Amniotic epithelial cell (primary cell): ENCODE data around the gene ARFGAP3.
A peak's percentile ranks its signal among the peaks of the same experiment; 100 is the strongest.

Experiments used
- DNase-seq: peaks from one replicate; pipeline ENCODE4 v3.0.0-alpha.2; 2010; ENCODE audit warnings: low read depth

The ARFGAP3 gene, protein sequence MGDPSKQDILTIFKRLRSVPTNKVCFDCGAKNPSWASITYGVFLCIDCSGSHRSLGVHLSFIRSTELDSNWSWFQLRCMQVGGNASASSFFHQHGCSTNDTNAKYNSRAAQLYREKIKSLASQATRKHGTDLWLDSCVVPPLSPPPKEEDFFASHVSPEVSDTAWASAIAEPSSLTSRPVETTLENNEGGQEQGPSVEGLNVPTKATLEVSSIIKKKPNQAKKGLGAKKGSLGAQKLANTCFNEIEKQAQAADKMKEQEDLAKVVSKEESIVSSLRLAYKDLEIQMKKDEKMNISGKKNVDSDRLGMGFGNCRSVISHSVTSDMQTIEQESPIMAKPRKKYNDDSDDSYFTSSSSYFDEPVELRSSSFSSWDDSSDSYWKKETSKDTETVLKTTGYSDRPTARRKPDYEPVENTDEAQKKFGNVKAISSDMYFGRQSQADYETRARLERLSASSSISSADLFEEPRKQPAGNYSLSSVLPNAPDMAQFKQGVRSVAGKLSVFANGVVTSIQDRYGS

DNA sequence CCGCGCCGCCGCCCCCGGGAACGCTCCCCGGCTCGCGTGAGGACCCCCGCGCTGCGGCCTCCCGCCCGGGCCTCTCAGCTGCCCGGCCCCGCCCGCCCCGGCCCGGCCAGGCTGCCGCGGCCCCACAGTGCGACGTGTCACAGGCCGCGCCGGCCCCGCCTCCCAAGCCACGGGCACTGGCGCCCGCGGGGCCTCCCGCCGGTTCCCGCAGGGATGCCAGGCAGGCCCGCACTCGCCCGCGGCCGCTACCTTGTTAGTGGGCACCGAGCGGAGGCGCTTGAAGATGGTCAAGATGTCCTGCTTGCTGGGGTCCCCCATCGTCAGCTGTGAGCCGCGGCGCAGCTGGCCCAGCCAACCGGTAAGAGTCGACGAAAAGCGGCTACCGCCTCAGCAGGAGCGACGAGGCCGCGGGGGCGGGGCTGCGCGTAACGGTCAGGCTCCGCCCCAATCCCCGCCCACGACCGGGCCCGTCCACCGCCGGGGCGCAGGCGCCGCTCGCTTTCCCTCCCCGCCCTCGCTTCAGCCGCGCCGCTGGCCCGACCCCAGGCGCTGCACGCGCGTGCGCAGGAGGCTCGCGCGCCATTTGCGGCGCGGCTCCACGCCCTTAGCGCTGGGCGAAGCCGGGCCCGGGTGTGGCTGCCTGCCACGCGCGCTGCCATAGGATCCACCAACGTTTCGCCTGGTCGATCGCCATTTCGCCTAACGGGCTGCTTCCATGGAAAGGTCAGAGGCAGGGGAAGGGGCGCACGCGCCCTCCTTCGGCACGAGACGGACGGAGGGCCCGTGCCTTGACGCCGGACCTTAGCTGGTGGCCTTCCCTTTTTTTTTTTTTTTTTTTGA, at the start of gene ARFGAP3:
Gene ARFGAP3, minus strand, starts transcription at position 409 of the 840 bp plus-strand sequence. Its CDS starts 91 bp downstream, at position 318.
- peak; percentile 86 for DNase-seq

DNA sequence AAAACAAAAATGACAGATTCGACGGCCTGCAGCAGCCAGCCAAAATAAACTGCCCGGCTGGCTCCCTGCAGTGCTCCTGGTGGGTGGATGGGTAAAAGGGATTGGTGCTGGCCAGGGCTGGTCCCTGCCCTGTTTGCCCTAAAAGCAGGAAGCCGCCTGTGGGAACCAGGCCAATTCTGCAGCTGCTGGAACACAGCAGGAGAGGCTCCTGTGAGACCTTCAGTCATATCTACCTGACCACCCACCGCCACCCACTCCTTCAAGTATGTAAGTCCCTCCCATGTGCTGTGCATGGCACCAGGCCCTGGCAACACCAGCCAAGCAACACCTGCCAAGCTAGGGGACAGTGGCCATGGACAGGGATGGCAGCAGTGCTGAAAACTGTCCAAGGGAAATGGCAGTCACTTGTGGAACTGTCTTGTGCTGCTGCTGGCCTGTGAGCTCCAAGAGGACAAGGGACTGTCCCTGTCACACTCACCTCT, 48.7 kb upstream of the ARFGAP3 start:
- no peak for DNase-seq

DNA sequence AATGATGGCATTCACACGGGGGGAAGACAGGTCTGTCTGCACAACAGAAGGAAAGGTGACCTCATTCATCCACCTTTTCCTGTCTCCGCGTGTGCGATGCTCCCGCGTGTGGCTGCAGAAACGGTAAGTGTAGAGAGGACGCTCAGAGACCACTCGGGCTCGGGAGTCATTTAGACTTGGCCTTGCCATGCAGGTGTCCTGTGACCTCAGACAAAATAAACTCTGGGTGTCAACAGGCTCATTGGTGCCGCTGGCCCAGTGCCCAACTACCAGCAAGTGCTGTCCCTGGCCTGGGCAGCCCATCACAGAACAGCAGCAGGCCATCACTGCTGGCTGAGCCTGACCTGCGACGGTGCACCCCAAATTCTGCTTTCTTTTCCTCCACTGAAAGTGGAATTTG, 48.1 kb upstream of the ARFGAP3 start:
- DNase-seq: no peak

DNA sequence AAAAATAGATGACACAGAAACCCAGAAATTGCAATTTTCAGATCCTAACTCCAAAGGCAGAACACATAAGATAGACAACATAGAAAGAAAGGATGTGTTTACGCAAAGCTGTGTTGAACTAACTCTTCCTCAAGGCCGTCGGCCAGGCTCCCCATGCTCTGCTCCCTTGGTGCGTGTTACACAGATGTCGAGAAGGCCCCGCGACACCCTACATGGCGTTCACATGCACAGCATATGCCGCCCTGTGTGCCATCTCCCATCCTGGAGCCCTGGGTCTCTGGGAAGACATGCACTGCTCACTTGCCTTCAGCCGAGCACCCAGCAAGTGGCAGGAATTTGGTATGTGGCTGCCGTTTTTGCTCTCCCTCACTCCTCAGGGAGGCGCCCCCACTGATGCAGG, 47.0 kb upstream of the ARFGAP3 start:
- no peak for DNase-seq

DNA sequence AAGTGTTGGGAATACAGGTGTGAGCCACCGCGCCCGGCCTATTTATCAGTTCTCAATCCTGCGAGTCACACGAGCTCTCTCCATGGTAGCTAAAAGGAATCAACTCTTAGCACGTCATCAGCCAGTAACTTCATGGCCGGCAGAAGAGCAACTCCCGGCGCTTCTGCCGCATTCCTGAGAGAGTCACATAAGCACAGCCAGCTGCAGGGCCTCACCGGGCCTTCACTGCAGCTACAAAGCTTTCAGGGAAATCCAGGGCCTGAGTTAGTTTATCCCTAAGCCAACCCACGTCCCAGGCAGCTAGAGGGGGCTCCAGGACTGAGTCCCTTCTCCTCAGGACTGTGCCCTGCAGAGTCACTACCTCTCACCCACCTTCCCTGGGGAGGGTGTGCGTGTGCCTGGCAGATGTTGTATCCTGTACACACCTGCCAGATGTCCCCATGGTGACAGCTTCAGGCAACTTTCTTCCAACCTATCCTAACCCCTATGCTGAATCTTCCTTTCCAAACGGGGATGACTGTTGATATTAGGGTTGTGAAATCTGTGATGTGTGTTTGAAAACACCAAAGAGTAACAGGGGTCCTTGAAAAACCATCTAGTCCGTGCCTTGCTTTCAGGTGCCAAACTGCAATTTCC, 45.9 kb upstream of the ARFGAP3 start:
- peak; percentile 85 for DNase-seq

DNA sequence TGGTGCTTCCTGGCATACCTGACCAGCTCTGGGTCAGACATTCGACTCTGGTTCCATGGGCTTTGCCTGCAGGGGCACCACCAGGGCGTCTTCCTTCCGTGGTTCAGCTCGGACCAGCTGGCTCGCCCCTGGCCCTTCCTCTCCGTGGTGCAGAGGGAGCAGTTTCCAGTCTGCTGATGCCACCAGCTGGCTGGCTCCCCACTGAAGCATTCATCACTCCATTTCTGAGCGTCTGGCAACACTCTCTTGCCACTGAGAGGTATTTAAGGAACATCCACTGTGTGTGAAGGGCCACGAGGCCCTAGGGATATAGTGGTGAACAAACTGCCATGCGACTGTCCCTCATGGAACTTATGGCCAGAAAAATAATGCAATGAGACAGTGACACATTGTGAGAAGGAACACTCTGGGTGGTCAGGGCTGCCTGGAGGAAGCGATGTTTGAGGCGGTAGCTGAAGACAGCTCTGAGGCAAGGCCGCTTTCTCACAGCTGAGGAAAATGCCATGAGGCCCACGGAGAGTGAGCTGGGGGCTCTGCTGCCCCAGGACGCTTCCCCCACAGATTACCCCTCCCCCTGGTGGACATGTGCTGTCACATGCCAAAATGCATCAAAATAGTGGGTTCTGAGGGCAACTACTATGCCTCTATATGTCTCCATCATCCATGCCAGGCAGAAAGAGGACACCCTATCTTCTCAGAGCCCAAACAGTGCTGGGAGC, 44.9 kb upstream of the ARFGAP3 start:
- no peak for DNase-seq

DNA sequence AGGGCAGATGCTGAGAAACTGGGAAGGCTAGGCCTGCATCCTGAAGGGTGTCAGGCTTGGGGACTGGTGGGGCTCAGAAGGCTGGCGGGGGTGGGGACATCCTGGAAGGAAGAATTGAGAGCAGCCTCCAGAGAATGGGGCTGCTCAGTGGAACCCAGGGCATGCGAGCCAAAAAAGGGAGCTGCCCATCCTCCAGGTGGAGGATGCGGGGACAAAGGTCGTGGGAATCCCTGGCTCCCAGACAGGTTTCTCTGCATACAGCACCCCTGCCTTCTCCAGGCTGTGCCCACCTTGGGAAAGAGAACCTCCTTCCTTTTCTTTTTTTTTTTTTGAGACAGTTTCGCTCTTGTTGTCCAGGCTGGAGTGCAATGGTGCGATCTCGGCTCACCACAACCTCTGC, 40.9 kb upstream of the ARFGAP3 start:
- no peak for DNase-seq

DNA sequence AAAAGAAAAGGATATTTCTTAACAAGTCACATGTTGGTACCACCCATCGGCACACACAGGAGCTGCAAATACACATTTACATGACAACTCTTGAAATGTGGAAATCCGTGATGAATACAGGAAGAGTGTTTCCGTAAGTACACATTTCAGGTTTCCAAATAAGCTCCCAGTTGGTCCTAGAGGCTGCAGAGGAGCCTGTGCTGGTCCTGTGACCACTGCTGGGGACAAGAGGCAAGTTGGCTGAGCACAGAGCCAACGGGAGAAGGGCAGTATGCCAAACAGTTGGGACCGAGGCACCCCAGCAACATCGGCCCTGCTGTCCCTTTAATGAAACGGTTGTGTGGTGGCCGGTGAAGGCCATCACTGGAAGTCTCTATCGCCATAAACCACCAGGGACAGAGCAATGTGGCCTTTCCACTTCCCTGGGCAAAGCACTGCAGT, 38.5 kb upstream of the ARFGAP3 start:
- no peak for DNase-seq

DNA sequence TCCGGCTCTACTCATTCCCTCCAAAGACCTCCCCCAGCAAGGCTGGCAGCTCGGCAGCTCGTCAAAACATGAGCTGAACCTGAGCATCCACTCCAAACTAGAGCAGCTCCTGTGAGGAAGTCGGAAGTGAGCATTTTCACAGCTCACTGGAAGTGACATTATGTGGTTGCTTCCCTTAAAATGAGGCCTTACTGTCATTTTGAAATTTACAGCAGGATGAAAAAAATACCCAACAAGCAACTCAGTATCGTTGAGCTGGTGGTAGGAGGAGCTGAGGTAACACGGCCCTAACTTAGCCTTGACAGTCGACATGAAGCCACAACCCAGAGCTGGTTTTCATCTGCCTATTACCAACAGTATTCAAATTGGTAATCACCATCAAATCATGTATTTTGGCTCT, 38.0 kb upstream of the ARFGAP3 start:
- DNase-seq: peak; percentile 54

DNA sequence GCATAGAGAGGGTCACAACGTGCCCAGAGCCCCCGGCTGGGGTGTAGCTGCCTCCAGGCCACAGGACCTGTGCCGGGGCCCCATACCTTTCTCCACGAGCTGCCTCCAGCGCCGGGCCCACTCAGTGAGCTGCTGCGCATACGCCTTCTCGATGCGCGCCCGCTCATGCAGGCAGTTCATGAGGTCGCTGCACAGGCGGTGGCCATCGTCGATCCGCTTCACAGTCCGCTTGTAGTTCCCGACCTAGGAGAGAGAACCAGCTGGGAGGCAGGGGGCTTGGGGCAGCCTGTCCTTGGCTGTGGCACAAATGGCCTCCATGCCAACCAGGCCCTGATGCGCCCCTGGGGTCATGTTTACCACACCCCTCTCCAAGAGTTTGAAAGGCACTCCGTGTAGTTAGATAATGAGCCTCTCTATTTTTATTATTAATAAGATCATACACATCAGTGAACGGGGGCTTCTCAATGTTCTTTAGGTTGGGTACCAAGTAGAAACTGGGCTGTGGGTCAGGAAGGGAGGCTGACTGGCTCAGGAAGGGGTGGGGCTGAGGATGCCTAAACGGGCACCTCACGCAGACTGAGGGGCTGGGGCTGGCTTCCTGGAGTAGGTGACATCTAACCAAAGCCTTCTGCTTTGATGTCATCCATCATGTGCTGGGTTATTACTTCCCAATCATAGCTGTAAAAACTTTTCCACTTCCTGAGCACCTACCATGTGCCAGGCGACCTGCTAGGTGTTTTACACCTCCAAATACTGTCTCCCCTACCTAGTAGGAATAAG, 36.5 kb upstream of the ARFGAP3 start:
- DNase-seq: no peak

DNA sequence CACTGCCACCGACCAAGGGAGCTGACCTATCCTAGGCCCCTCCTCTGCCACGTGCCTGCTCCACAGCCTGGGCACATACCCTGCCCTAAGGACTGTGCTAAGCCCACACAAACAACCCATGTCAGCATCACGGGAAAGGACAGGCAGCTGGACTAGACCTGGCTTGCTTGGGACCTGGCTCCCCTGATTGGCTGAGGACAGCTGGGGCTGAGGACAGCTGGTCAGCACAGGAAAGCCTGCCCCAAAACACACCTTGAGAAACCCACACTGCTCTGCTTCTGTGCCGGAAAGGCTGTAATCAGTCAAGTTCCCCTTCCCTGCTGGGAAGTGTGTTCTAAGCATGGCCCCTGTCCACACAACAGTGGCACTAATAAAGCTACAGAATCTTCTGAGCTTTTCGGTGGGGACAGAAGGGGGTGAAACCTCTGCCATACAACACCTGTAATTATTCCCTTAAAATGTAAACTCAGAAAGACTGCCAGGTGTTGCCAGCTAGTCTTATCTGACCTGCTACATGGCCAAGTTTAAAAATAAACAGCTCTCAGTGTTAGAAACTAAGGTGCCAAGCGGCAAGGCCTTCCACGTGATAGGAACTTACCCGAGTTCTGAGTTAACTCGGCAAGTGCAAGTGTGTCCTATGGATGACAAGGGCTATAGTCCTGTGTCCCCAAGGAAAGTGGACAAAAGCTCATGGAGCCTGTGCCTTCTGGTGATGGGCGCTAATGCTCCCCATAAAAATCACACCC, 35.7 kb upstream of the ARFGAP3 start:
- DNase-seq: no peak

DNA sequence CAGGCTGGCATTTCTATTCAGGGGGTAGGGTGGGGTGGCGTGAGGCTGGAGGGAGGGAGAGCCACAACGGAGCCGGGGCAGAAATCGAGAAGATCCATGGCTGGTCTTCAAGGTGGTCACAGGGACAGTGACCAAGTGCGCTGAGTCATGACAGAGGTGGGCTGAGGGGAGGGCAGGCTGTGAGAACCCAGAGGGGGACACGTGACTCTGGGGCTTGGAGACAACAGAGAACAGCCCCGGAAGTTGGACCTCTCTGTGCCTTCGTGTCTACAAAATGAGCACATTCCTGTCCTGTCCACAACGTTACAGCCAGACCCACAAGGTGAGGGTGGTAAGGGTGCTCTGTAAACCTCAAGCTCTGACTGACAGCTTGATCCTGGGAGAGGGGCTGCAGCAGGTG, 35.1 kb upstream of the ARFGAP3 start:
- DNase-seq: no peak

DNA sequence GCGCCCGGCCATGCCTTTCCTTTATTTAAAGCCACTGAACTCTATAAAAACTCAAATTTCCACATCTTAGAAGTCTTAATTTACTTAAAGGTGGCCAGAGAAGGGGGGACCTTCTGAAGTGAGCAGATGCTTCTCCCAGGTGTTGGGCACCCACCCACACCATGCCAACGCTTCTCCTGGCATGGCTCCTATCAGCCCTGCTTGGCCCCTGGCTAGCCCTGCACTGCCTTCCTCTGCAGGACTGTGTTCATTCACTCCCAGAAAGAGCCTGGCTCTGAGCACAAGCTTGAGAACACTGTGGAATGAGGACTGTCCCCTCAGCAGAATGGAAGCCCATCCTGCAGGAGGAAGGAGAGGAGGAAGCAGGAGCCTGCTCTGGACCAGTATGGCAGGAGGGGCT, 34.6 kb upstream of the ARFGAP3 start:
- DNase-seq: no peak

DNA sequence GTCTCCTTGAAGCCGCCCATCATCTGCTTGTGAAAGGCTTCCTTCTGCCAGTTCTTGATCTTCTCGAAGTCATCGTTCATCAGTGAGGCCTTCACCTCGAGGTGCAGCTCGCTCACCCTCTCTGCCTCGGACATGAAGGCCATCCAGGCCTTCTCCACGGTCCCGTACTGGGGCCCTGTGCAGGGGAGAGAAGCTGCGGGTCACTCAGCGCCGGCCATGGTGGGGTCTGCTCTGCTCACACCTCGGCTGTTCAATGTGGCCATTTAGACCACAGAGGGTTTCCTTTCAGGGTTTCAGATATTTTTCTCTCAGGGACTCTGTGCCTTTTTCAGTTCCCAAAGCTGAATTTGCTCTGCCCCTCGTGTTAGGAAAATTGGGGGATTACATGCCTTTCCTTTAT, 33.9 kb upstream of the ARFGAP3 start:
- DNase-seq: no peak

DNA sequence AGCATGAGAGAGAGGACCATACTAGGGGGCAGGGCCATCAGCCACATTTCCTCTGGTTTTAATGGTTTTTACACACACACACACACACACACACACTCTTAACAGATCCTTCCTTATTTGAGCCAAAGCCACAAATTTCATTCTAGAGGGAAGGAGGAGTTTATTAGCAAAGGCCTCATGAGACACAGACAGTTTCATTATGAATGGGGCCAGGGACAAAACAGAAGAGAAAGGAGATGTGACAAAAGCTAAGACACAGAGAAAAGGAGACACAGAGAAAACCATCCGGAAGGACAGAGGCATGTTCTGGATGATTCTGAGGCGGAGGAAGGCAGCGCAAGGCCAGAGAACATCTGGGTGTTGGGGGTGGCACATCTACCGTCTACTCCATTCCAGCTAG, 32.2 kb upstream of the ARFGAP3 start:
- DNase-seq: no peak

DNA sequence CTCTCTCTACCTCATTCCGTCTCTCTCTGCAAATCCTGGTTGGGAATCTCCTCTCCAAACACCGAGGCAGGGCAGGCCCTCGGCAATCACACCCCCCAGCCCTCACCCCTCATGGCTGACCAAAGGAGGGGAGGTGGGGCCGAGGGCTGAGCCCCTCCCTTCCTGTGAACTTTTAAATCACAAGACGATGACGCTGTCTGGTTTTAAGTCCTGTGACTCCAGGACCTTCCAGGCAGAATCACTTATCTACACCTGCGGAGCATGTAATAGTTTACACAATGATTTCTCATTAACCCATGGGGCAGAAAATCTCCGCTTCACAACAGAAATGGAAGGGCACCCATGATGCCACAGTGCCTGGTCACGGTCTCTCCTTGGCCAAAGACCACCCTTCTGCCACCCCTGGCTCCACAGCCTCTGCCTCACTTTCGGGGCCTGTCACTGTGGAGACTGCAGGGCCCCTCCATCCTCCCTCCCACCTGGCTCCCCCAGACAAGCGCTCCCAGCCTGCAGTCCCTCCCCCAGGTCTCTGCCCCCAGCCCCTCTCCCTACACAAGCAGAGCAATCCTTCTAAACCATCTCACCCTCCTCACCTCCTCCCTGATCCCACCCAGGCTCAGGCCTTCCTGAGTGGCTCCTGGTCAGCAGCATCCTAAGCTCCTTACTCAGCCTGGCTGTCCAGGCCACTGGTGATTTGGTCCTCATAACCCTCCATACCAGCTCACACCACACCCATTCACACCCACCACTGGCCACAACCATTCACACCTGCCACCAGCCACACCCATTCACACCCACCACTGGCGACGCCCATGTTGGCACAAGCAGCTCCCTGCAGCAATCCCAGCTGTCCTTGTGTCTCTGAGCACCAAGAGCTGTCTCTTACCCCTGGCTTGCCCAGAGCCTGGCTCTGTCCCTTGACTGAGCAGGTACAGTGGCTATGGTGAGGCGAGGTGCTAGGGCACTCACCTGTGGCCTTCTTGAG, 30.7 kb upstream of the ARFGAP3 start:
- no peak for DNase-seq

DNA sequence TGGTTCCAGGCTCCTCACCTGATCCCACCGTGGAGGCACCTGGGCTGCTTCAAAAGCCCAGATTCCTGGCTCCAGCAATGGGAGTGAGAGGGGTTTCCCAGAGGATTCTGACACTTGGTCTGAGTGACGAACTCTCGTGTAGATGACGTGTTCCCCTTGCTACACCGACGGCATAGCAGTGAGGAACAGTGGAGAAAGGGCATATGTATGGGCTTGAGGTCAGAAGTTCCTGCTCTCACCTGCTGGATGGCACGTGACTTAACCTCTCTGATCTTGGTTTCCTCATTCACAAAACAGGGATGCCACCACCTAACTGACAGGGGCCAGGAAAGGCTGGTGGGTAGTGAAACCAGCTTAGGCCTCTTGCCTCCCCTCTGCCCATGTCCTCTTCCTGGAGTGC, 30.0 kb upstream of the ARFGAP3 start:
- no peak for DNase-seq

DNA sequence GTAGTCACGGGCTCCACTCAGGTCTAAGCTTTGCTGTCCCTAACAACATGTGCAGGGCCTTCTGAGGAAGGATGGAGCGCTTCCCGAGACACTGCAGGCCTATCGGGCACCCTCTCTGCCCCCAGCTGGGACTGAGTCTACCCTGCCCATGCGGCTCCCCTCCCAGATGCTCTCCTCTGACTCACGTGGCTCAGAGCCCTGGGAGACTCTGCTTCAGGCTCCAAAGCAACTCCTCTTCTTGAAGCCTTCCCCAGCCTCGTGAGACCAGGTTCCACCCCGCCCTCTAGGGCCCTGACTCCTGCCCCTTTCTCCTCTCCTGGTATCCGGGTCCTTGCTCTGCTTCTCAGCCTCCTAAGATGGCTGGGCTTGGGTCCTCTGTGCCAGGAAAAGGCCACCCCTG, 28.4 kb upstream of the ARFGAP3 start:
- DNase-seq: no peak
